ENCODE data around the gene ADAM10. TPM values are rescaled to one million over a fixed set of nuclear protein-coding genes. Genes with fewer than 3 reads are reported as not detected.

ADAM10 gene
- total RNA-seq, 4 donors from 2014 or later = 45.1 to 57.0 (median 52.5) TPM

DNA sequence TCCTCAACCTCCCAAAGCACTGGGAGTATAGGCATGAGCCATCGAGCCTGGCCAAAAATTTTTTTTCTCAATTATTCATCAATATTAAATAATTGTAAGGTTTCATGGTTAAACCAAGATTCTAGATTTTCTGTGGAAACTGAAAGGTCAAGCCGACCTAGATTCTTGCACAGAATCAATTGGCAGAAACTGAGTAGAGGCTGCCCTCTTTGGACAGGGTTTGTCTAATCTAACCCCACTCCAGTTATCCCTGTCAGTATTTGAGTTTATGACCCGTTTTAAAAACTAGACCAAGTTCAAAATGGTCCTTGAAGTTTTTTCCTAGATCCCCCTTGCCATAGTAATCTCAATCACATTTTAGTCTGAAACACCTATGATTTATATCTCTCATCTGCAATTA, 8.6 kb upstream of the ADAM10 start:
- 73% methylated on average over 3 of the region's 3 CpGs for WGBS
- Histone ChIP-seq H3K9me3 (no peaks in the 10 kb centered on the region), H3K27me3 (no peaks in the 10 kb centered on the region), H3K4me1 (no peaks in the 10 kb centered on the region), H3K27ac (no peak overlapping the region), H3K4me3 (no peak overlapping the region), H3K36me3 (no peaks in the 10 kb centered on the region)
- no peak for DNase-seq (ENCODE audit: low spot score in 2 of 2)
- TF ChIP-seq POLR2A (IDR thresholded peaks at IDR 0.05) = no peak
- TF ChIP-seq EP300 (IDR thresholded peaks at IDR 0.05) = no peak
- TF ChIP-seq, protein P1, sequence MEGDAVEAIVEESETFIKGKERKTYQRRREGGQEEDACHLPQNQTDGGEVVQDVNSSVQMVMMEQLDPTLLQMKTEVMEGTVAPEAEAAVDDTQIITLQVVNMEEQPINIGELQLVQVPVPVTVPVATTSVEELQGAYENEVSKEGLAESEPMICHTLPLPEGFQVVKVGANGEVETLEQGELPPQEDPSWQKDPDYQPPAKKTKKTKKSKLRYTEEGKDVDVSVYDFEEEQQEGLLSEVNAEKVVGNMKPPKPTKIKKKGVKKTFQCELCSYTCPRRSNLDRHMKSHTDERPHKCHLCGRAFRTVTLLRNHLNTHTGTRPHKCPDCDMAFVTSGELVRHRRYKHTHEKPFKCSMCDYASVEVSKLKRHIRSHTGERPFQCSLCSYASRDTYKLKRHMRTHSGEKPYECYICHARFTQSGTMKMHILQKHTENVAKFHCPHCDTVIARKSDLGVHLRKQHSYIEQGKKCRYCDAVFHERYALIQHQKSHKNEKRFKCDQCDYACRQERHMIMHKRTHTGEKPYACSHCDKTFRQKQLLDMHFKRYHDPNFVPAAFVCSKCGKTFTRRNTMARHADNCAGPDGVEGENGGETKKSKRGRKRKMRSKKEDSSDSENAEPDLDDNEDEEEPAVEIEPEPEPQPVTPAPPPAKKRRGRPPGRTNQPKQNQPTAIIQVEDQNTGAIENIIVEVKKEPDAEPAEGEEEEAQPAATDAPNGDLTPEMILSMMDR (IDR thresholded peaks at IDR 0.05) = no peak
- TF ChIP-seq POLR2AphosphoS5 (IDR thresholded peaks at IDR 0.05) = no peak

- Histone ChIP-seq H3K4me3 (no peak overlapping the region), H3K4me1 (no peaks in the 10 kb centered on the region), H3K27ac (no peak overlapping the region), H3K27me3 (no peaks in the 10 kb centered on the region), H3K9me3 (no peaks in the 10 kb centered on the region), H3K36me3 (no peaks in the 10 kb centered on the region)
- TF ChIP-seq POLR2AphosphoS5 (IDR thresholded peaks at IDR 0.05) = no peak
- no peak for TF ChIP-seq EP300 (IDR thresholded peaks at IDR 0.05)
- TF ChIP-seq, protein P1 (IDR thresholded peaks at IDR 0.05) = no peak
- 60% methylated on average over 6 of the region's 6 CpGs for WGBS
- no peak for DNase-seq (ENCODE audit: low spot score in 2 of 2)
Observed at GRCh38 chr15:58755956-58756355, 6.4 kb upstream of the ADAM10 start.

DNA sequence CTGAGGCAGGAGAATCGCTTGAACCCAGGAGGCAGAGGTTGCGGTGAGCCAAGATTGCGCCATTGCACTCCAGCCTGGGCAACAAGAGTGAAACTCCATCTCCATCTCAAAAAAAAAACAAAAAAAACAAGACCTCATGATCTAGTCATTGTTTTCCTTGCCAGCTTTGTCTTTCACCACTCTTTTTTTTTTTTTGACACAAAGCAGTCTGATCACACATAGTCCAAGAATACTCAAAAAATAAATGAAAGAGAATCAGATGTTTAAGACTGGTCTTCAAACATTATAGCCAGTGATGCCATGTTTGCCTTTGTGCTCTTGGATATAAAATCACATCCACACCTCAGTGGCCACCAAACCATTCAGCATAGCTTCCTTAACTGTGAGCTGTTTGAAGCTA, 5.8 kb upstream of the ADAM10 start:
- Histone ChIP-seq H3K27me3 (no peaks in the 10 kb centered on the region), H3K9me3 (no peaks in the 10 kb centered on the region), H3K36me3 (no peaks in the 10 kb centered on the region), H3K4me1 (peaks cover 4% of the 10 kb centered on the region), H3K27ac (no peak overlapping the region), H3K4me3 (no peak overlapping the region)
- DNase-seq (ENCODE audit: low spot score in 2 of 2) = no peak
- 93% methylated on average over 3 of the region's 3 CpGs for WGBS
- TF ChIP-seq EP300 (IDR thresholded peaks at IDR 0.05) (no peak), POLR2A (IDR thresholded peaks at IDR 0.05) (no peak), POLR2AphosphoS5 (IDR thresholded peaks at IDR 0.05) (no peak)
- TF ChIP-seq, protein P1 (IDR thresholded peaks at IDR 0.05) = no peak

DNA sequence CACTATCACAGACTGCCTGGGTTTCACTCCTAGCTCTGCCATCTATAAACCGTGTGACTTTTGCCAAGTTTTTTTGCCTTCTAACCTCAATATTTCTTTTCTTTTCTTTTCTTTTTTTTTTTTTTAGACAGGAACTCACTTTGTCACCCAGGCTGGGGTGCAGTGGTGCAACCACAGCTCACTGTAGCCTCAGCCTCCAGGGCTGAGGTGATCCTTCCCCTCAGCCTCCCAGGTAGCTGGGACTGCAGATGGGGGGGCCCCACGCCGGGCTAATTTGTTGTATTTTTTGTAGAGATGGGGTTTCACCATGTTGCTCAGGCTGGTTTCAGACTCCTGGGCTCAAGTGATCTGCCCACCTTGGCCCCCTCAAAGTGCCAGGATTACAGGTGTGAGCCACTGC, 3.2 kb upstream of the ADAM10 start:
- H3K4me1 ChIP-seq = peaks cover 16% of the 10 kb centered on the region
- WGBS = 82% methylated on average over 3 of the region's 3 CpGs
- DNase-seq (ENCODE audit: low spot score in 2 of 2) = no peak
- H3K27ac ChIP-seq = no peak overlapping the region
- H3K4me3 ChIP-seq = no peak overlapping the region
- H3K36me3 ChIP-seq = no peaks in the 10 kb centered on the region
- H3K9me3 ChIP-seq = no peaks in the 10 kb centered on the region
- H3K27me3 ChIP-seq = no peaks in the 10 kb centered on the region
- TF ChIP-seq, protein P1 (IDR thresholded peaks at IDR 0.05) = no peak
- TF ChIP-seq POLR2AphosphoS5 (IDR thresholded peaks at IDR 0.05) (no peak), EP300 (IDR thresholded peaks at IDR 0.05) (no peak), POLR2A (IDR thresholded peaks at IDR 0.05) (no peak)

DNA sequence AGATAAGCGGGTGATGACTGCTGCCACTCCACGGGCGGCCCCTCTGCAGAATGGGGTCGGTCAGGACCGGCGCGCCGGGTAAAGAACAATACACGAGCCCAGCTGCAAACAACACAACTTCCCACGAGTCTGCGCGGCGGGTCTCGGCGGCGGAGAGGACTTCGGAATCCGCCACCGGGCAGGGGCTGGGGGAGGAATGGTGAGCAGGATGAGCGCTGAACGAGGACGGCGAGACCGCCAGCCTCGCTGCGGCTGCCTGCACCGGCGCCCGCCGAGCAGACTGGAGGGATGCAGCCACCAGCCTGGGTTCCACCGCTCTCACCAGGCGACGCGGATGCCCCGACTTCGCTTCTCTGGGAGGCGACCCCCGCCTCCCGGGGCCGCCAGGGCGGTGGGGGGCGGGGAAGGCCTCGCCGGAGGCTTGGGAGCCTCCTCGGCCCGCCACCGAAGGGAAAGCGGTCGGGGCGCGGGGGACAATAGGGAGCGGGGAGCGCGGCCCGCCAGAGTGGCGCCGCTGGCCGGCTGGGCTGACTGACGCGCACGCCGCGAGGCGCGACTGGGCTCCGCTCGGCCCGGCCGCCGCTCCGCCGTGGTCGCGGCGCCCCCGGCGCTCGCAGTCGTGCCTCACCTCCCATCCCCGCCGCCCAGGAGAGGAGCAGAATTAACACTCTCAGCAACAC, 515 bp downstream of the ADAM10 start:
- TF ChIP-seq EP300 (IDR thresholded peaks at IDR 0.05) (no peak), POLR2A (IDR thresholded peaks at IDR 0.05) (no peak), POLR2AphosphoS5 (IDR thresholded peaks at IDR 0.05) (no peak)
- TF ChIP-seq, protein P1 (IDR thresholded peaks at IDR 0.05) = no peak
- Histone ChIP-seq H3K27me3 (no peaks in the 10 kb centered on the region), H3K36me3 (no peaks in the 10 kb centered on the region), H3K4me1 (peaks cover 37% of the 10 kb centered on the region), H3K9me3 (no peaks in the 10 kb centered on the region), H3K27ac (peak overlapping the region; percentile 98), H3K4me3 (peak overlapping the region; percentile 96)
- WGBS = 0% methylated on average over 25 of the region's 81 CpGs
- peak; percentile 76 to 84 for DNase-seq (ENCODE audit: low spot score in 2 of 2)
